NK-92 (cell line): ENCODE measurements around the gene KIF11.
A peak's percentile ranks its signal among the peaks of the same experiment; 100 is the strongest.
"Not testable (repeated sequence)": the region's sequence is repeated elsewhere in the genome, so short reads cannot be mapped to it uniquely, and the experiment has no call there.

ENCODE experiments used
- DNase-seq: peaks from one replicate; lab custom pipeline; 2025; ENCODE audit not compliant: unreplicated experiment; lab: John Stamatoyannopoulos, UW

Gene KIF11

GRCh38 chr10:92590623-92591549 is 2.0 kb upstream of the KIF11 start:
- DNase-seq, result no peak

- peak; percentile 37 for DNase-seq
Measured at GRCh38 chr10:92591550-92592022, 1.3 kb upstream of the KIF11 start.

- DNase-seq, result no peak
Measured at GRCh38 chr10:92593619-92594588, 974 bp downstream of the KIF11 start.

- DNase-seq, result no peak
Measured at GRCh38 chr10:92595505-92595904, 2.6 kb downstream of the KIF11 start.

- no peak for DNase-seq
Measured at GRCh38 chr10:92598321-92598720, 5.4 kb downstream of the KIF11 start.

GRCh38 chr10:92604841-92605240 is 11.9 kb downstream of the KIF11 start:
- no peak for DNase-seq

GRCh38 chr10:92615515-92615914 is 22.6 kb downstream of the KIF11 start:
- no peak for DNase-seq

GRCh38 chr10:92619368-92619767 is 26.4 kb downstream of the KIF11 start:
- DNase-seq, result no peak

- DNase-seq, result no peak
Measured at GRCh38 chr10:92627845-92628480, 35.0 kb downstream of the KIF11 start.

GRCh38 chr10:92629945-92630344 is 37.0 kb downstream of the KIF11 start:
- no peak for DNase-seq

- no peak for DNase-seq
Measured at GRCh38 chr10:92638037-92638436, 45.1 kb downstream of the KIF11 start.

- no peak for DNase-seq
Measured at GRCh38 chr10:92640107-92640506, 47.2 kb downstream of the KIF11 start.

GRCh38 chr10:92641492-92641891 is 48.6 kb downstream of the KIF11 start:
- DNase-seq, result no peak

GRCh38 chr10:92644921-92645320 is 52.0 kb downstream of the KIF11 start:
- no peak for DNase-seq

GRCh38 chr10:92650864-92651263 is 57.9 kb downstream of the KIF11 start:
- not testable (repeated sequence) for DNase-seq

GRCh38 chr10:92655426-92655825 is 62.5 kb downstream of the KIF11 start:
- DNase-seq, result no peak

- DNase-seq, result no peak
Measured at GRCh38 chr10:92656266-92656961, 63.5 kb downstream of the KIF11 start.

- DNase-seq, result no peak
Measured at GRCh38 chr10:92657024-92657423, 64.1 kb downstream of the KIF11 start.

- no peak for DNase-seq
Measured at GRCh38 chr10:92662848-92663247, 69.9 kb downstream of the KIF11 start.

- no peak for DNase-seq
Measured at GRCh38 chr10:92664322-92664721, 71.4 kb downstream of the KIF11 start.
